GM19240 (cell line): Measurements from ENCODE around the gene C4orf50.

ENCODE experiments used
- DNase-seq: peaks from one replicate; pipeline ENCODE4 v3.0.0; 2011; ENCODE audit warnings: low spot score; ENCODE audit not compliant: insufficient read length

The C4orf50 gene

DNA sequence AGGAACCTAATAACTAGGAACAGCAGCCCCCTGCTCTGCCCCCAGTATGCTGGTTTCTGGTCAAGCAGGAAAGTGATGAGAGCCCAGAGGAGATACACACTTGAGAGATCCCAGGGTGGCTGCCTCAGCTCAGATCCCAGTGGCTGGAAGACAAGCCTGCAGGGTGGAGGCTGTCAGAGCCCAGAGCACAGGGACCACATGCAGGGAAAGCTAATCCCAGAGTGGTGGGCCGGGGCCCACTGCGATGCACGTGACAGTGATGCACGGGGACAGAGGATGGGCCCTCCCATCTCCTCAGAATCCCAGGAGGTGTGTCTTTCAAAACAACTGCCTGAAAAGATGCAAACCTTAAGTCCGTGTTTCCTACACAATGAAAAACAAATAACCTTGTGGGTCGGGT lies 96.2 kb downstream of the C4orf50 start:
- DNase-seq = no peak

DNA sequence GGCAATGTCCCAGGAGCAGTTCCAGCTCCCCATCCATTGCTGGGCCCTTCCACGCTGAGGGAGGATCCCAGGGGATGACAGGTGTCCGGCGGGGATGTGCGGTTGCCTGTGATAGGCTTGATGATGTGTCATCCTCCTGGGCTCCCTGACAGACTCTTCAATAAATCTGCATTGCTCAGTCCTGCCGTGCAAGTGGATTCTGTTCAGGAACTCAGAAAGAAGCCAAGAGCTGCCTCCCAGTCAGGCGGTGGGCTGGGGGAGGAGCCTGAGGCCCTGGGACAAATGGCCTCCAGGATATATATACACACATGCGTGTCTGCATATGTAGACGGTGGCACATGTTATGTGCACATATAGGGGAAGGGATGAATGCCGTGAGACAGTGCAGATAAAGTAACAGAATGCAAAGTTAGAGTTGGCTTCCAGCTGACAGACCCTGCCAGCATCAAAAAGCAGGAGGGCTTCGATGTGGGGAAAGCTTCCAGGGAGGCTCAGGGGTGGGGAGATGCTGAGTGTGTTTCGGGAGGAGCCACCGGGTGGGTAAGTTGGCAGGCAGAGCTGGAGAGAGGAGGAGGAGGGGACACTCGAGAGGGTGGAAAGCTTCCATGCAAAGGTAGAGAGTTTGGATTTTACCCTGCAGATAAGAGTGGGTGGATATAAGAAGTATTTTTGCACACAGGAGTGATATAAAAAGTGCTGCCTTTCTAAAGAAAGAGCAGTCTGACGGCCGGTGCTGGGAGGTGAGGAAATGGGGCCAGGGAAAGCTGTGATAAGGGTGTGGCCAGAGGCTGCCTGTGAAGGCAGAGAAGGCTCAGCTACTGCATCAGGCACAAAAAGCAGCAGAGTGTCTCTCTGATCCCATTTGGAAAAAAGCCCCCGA lies 96.9 kb downstream of the C4orf50 start:
- no peak for DNase-seq

DNA sequence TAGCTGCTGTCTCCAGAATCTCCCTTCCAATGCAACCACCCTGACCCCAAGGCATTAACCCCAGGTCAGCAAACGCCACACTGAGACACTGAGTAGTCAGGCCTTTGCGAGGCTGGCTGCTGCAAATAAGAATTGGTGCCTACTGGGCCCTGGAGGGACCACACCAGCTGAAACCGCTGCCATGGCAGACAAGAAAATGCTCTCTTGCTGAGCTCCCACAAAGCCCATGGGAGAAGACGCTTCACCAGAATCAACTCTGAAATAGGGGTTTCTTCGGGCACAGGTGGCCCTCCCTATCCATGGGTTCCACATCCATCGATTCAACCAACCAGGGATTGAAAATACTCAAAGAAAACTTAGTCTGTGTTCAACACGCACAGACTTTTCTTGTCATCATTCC lies 98.7 kb downstream of the C4orf50 start:
- DNase-seq = no peak

DNA sequence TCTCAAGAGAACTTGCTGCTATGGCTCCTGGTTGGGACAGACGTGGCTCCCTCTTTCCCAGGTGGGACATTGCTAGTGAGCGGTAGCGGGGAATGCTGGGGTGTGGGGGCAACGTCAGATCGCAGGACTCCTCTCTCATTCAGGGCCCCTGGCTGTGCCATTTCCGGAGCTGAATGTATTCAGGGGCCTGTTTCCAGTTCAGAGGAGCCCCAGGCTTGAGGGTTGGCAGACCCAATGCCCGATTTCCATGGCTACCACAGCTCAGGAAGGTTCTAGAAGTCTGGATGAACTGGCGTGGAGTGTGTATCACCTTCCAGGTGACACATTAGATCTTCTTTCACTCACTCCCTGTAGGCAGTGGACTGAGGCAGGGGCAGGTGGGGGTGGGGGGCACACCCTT lies 99.2 kb downstream of the C4orf50 start:
- DNase-seq = no peak

GRCh38 chr4:5918331-5918985 lies 99.8 kb downstream of the C4orf50 start:
- DNase-seq = no peak

DNA sequence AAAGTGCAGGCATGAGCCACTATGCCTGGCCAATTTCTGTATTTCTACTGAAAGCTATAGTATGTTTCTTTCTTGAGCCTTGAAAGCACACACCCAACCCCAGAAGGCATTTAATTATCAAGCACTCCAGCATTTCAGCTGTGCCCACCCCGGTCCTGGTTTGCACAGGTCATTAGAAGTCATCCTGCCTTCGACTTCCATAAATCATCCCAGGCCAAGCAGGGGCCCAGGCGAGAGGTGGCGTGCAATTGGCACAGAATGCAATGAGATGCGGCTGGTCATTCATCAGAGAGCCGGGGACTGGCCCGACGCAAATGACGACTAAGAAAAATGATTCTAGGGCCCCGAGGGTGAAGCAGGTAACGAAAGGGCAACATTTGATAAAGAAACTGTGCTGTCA lies 100.6 kb downstream of the C4orf50 start:
- no peak for DNase-seq

GRCh38 chr4:5916229-5916628 lies 102.0 kb downstream of the C4orf50 start:
- no peak for DNase-seq

- no peak for DNase-seq
These were observed 104.8 kb downstream of the C4orf50 start for GRCh38 chr4:5913454-5913853.

- no peak for DNase-seq
These were observed 105.6 kb downstream of the C4orf50 start for GRCh38 chr4:5912614-5913019.

DNA sequence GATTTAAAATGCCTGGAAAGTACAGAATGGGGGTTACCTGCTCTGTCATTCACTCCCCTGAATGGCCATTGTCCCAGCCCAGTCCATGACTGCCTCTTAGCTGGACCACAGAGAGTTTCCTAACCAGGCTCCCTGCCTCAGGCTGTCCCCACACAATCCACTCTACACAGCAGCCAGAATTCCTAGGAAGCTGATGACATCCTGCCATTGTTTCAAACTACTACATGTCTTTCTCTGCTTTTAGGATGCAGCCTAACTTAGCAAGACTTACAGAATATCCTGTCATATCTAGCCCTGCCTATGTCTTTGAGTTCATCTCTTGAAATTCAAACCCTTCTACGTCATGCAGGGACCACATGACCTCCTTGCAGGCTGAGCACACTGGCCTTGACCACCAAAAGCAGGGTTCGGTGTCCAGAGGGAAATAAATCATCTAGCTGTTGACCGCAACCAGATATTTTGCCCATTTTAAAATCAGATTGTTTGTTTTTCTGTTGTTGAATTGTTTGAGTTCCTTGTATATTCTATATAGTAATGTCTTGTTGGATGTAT lies 109.3 kb downstream of the C4orf50 start:
- no peak for DNase-seq

- no peak for DNase-seq
These were observed 112.0 kb downstream of the C4orf50 start for GRCh38 chr4:5906191-5906590.

DNA sequence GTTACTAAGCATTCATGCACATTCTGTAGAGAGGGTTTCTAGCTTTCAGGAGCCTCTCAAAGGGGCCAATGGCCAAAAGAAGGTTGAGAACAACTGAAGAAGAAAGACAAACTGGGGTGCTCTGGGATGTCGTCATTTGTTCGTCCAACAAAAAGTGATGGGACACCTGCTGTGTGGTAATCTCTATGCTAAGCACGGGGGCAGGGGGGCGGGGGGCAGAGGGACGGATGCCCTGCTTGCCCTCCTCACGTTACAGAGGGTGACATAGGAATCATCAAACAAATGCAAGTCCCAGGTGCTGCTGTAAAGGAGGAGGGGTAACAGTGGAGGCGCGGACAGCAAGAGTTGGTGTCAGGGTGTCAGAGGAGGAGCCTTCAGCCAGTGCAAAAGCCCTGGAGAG lies 112.5 kb downstream of the C4orf50 start:
- no peak for DNase-seq

GRCh38 chr4:5900844-5901243 lies 117.4 kb downstream of the C4orf50 start:
- no peak for DNase-seq

- DNase-seq = no peak
These were observed 118.3 kb downstream of the C4orf50 start for GRCh38 chr4:5899881-5900280.

- DNase-seq = no peak
These were observed 118.8 kb downstream of the C4orf50 start for GRCh38 chr4:5899396-5899795.

- DNase-seq = no peak
These were observed 120.6 kb downstream of the C4orf50 start for GRCh38 chr4:5897674-5898073.

GRCh38 chr4:5895287-5895686 lies 122.9 kb downstream of the C4orf50 start:
- no peak for DNase-seq

GRCh38 chr4:5894266-5894665 lies 124.0 kb downstream of the C4orf50 start:
- no peak for DNase-seq

DNA sequence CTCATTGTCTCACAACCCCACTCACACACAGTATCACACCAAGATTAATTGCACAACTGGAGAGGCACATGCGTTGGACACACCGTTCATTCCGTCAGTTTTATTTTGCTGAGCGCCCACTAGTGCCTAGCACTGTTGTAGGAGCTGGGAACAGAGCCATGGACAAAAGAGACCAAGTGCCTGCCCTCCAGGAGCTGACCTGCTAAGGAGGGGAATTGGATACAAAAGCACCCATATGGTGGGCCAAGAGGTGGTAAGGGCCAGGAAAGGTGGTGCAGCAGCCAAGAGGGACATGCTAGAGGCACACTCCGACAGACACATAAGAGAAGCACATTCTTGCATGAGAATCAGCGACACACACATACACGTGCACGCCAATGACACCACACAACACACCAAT lies 124.6 kb downstream of the C4orf50 start:
- no peak for DNase-seq

- no peak for DNase-seq
These were observed 125.1 kb downstream of the C4orf50 start, which contains the start of gene CRMP1 for GRCh38 chr4:5893004-5893580. Gene CRMP1 (minus strand): TSS chr4:5893086. CDS start chr4:5892969, 117 bp downstream.

- DNase-seq = no peak
These were observed 125.8 kb downstream of the C4orf50 start for GRCh38 chr4:5892323-5893003.
